DMS 273 (cell line): ENCODE measurements around the gene CA10.

Source experiments
- DNase-seq: peaks from one replicate; lab custom pipeline; 2025; ENCODE audit not compliant: unreplicated experiment; lab: John Stamatoyannopoulos, UW

CA10 gene

GRCh38 chr17:51736356-51736755, 422.2 kb downstream of the CA10 start:
- no peak for DNase-seq

- DNase-seq, result no peak
These were observed 423.5 kb downstream of the CA10 start for GRCh38 chr17:51734976-51735375.

- DNase-seq, result peak; percentile 17
These were observed 424.1 kb downstream of the CA10 start for GRCh38 chr17:51734462-51734861.

- no peak for DNase-seq
These were observed 425.3 kb downstream of the CA10 start for GRCh38 chr17:51733166-51733565.

GRCh38 chr17:51731941-51732722, 426.4 kb downstream of the CA10 start:
- no peak for DNase-seq

- no peak for DNase-seq
These were observed 428.0 kb downstream of the CA10 start for GRCh38 chr17:51730303-51731050.

- DNase-seq, result no peak
These were observed 433.3 kb downstream of the CA10 start for GRCh38 chr17:51725185-51725584.

- DNase-seq, result no peak
These were observed 434.4 kb downstream of the CA10 start for GRCh38 chr17:51724043-51724580.

- DNase-seq, result no peak
These were observed 435.5 kb downstream of the CA10 start for GRCh38 chr17:51722994-51723393.

GRCh38 chr17:51721730-51722129, 436.8 kb downstream of the CA10 start:
- no peak for DNase-seq

GRCh38 chr17:51720439-51720838, 438.1 kb downstream of the CA10 start:
- DNase-seq, result no peak

GRCh38 chr17:51718983-51719382, 439.5 kb downstream of the CA10 start:
- DNase-seq, result no peak

- DNase-seq, result no peak
These were observed 446.9 kb downstream of the CA10 start for GRCh38 chr17:51711581-51711980.

GRCh38 chr17:51710634-51710979, 447.9 kb downstream of the CA10 start:
- DNase-seq, result no peak

GRCh38 chr17:51709694-51710633, 448.6 kb downstream of the CA10 start:
- DNase-seq, result no peak

GRCh38 chr17:51707216-51707615, 451.3 kb downstream of the CA10 start:
- no peak for DNase-seq

GRCh38 chr17:51706093-51706492, 452.4 kb downstream of the CA10 start:
- no peak for DNase-seq

- DNase-seq, result peak; percentile 25
These were observed 454.9 kb downstream of the CA10 start for GRCh38 chr17:51703361-51704341.

- no peak for DNase-seq
These were observed 455.6 kb downstream of the CA10 start for GRCh38 chr17:51702963-51703360.

GRCh38 chr17:51701501-51701900, 457.0 kb downstream of the CA10 start:
- no peak for DNase-seq
